Caco-2 (cell line): ENCODE data around the gene BCL7C. TPM values are rescaled to one million over a fixed set of nuclear protein-coding genes. Genes with fewer than 3 reads are reported as not detected.
A peak's percentile ranks its signal among the peaks of the same experiment; 100 is the strongest.

Source experiments
- BruUV-seq: library from RNA; stranded (reverse); fragments of 400-500 nt; replicated peaks from 2 replicates; lab custom pipeline; 2021; lab: Mats Ljungman, UMichigan
- CTCF ChIA-PET: fragments of 300-600 bp; sonication (Branson Sonifier 250); formaldehyde crosslinking; loops from one replicate; lab custom pipeline; 2022; ENCODE audit warnings: antibody characterized with exemption; lab: Charles Lee
- POLR2A ChIA-PET: fragments of 300-600 bp; sonication (Branson Sonifier 250); formaldehyde crosslinking; loops from one replicate; lab custom pipeline; 2022; ENCODE audit warnings: antibody characterized with exemption; lab: Charles Lee
- DNase-seq, 2 experiments: peaks; one replicate each; pipeline versions ENCODE4 v3.0.0 to v3.0.0-alpha.2; 2020 to 2022
- H3K27me3 ChIP-seq: replicated peaks from 2 replicates; pipeline ENCODE4 v1.6.0; 2011; ENCODE audit warnings: low read length; ENCODE audit not compliant: control insufficient read depth, insufficient read depth
- H3K36me3 ChIP-seq: 2 replicates; pipeline ENCODE4 v1.5.1; 2011; ENCODE audit warnings: low read length; ENCODE audit not compliant: control insufficient read depth, insufficient read depth
- H3K4me1 ChIP-seq: fragments of 250-450 bp; sonication (Bioruptor Pico); 2 replicates; pipeline ENCODE4 v1.5.1; 2020; ENCODE audit warnings: mild to moderate bottlenecking
- H3K4me3 ChIP-seq: 2 replicates; pipeline ENCODE4 v1.5.1; 2011; ENCODE audit warnings: low read depth, mild to moderate bottlenecking, control low read depth, low read length
- H3K9me3 ChIP-seq: fragments of 250-450 bp; sonication (Bioruptor Pico); 2 replicates; pipeline ENCODE4 v1.5.1; 2020; ENCODE audit warnings: mild to moderate bottlenecking, moderate library complexity
- H3K27ac Mint-ChIP-seq: one replicate; pipeline ENCODE4 v1.8.0; 2022; ENCODE audit warnings: mixed read lengths; ENCODE audit not compliant: unreplicated experiment
- H3K27me3 Mint-ChIP-seq: one replicate; pipeline ENCODE4 v1.8.0; 2022; ENCODE audit warnings: mixed read lengths; ENCODE audit not compliant: insufficient read depth, unreplicated experiment
- H3K36me3 Mint-ChIP-seq: one replicate; pipeline ENCODE4 v1.8.0; 2022; ENCODE audit warnings: mild to moderate bottlenecking, mixed read lengths; ENCODE audit not compliant: insufficient read depth, unreplicated experiment
- H3K4me1 Mint-ChIP-seq: one replicate; pipeline ENCODE4 v1.8.0; 2022; ENCODE audit warnings: low read depth, mixed read lengths; ENCODE audit not compliant: unreplicated experiment
- H3K4me3 Mint-ChIP-seq: one replicate; pipeline ENCODE4 v1.8.0; 2022; ENCODE audit warnings: mild to moderate bottlenecking, moderate library complexity, mixed read lengths; ENCODE audit not compliant: unreplicated experiment
- H3K9me3 Mint-ChIP-seq: one replicate; pipeline ENCODE4 v1.8.0; 2022; ENCODE audit warnings: mixed read lengths; ENCODE audit not compliant: unreplicated experiment
- intact Hi-C: fragments of 100-400 bp; cut with micrococcal nuclease; formaldehyde crosslinking; loops from one replicate; pipeline ENCODE4 v1.10.0; 2022; ENCODE audit not compliant: unreplicated experiment
- total RNA-seq: library from RNA; stranded (reverse); gene quantifications from 2 replicates; pipeline ENCODE4 v1.2.3, GENCODE V29; 2022
- TF ChIP-seq, protein P1 (sequence below), 2 experiments: fragments of 200-600 bp in 1 of 2; IDR thresholded peaks; 1 replicate in 1 of 2; 2 replicates in 1 of 2; pipeline versions ENCODE4 v1.5.1 to v1.8.0; 2011 to 2022; ENCODE audit warnings: antibody characterized with exemption in 1 of 2, control low read depth in 1 of 2, inconsistent platforms in 1 of 2, low read depth in 1 of 2, low read length in 1 of 2, mild to moderate bottlenecking in 1 of 2, moderate library complexity in 1 of 2; ENCODE audit not compliant: insufficient read depth in 1 of 2, severe bottlenecking in 1 of 2, unreplicated experiment in 1 of 2

Gene BCL7C
- total RNA-seq, 1 experiment from 2014 or later, result 17.7 TPM

DNA sequence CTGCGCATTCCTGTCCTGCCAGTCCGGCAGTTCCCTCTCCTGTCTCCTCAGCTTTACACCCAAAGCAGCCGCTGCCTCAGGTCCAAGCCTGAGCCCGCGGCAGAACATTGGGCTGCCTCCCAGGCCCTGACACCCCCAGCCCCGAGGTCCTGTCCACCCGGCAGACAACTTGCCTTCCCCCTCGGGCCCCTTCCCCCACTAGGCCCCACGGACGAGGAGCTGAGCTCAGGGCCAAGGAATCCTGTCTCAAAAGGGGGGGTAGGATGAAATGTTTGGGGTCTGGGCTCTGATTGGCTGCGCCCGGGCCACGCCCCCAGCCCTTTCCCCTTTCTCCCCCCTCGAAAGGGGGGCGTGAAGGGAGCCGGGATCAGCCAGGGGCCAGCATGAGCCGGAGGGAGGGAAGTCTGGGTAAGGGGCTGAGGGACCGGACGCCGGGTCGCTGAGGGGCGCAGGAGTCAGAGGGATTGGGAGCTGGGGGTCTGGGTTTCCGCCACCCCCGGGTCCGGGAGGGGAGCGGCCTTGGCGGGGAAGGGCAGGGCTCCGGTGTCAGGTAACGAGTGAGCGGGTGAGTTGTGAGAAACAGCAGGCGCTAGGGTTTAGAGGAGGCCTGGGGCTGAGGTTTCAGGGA lies 2.5 kb upstream of the BCL7C start, which contains the start of gene CTF1:
Gene CTF1, plus strand, starts transcription at position 354 of the 628 bp plus-strand sequence. Its CDS starts 30 bp downstream, at position 384.
- Mint-ChIP-seq H3K9me3 (no peaks in the 10 kb centered on the region), H3K27ac (peak within 1 kb of the TSS; percentile 83), H3K4me3 (peak within 1 kb of the TSS; percentile 90), H3K4me1 (peaks cover 23% of the 10 kb centered on the region), H3K36me3 (peaks cover 16% of the 10 kb centered on the region), H3K27me3 (no peaks in the 10 kb centered on the region)
- Histone ChIP-seq H3K4me1 (peaks cover 30% of the 10 kb centered on the region), H3K9me3 (no peaks in the 10 kb centered on the region), H3K36me3 (no peaks in the 10 kb centered on the region; the same call in 1 of the 2 replicates), H3K4me3 (peak within 1 kb of the TSS; percentile 41), H3K27me3 (no peaks in the 10 kb centered on the region)
- ChIA-PET CTCF (interaction anchor here (1.0 to 1.4 kb wide), 3 partner anchors 46 to 82 kb away, joined by 3 to 7 read pairs (median 6); no protein-coding TSS in a partner anchor), POLR2A (interaction anchor here (0.6 to 1.6 kb wide), 2 partner anchors 21 to 108 kb away, joined by 5 to 8 read pairs; no protein-coding TSS in a partner anchor)
- TF ChIP-seq, protein P1, sequence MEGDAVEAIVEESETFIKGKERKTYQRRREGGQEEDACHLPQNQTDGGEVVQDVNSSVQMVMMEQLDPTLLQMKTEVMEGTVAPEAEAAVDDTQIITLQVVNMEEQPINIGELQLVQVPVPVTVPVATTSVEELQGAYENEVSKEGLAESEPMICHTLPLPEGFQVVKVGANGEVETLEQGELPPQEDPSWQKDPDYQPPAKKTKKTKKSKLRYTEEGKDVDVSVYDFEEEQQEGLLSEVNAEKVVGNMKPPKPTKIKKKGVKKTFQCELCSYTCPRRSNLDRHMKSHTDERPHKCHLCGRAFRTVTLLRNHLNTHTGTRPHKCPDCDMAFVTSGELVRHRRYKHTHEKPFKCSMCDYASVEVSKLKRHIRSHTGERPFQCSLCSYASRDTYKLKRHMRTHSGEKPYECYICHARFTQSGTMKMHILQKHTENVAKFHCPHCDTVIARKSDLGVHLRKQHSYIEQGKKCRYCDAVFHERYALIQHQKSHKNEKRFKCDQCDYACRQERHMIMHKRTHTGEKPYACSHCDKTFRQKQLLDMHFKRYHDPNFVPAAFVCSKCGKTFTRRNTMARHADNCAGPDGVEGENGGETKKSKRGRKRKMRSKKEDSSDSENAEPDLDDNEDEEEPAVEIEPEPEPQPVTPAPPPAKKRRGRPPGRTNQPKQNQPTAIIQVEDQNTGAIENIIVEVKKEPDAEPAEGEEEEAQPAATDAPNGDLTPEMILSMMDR (IDR thresholded peaks at IDR 0.05; ENCODE audit: insufficient read depth in 1 of 2, low read depth in 1 of 2, low read length in 1 of 2, severe bottlenecking in 1 of 2, unreplicated experiment in 1 of 2), result no peak
- DNase-seq, result peak; percentile 58 to 80
- intact Hi-C loops, result loop anchor here (1.0 kb wide), 2 partner anchors 26 to 52 kb away; no protein-coding TSS in a partner anchor
- no TSS peak for BruUV-seq

DNA sequence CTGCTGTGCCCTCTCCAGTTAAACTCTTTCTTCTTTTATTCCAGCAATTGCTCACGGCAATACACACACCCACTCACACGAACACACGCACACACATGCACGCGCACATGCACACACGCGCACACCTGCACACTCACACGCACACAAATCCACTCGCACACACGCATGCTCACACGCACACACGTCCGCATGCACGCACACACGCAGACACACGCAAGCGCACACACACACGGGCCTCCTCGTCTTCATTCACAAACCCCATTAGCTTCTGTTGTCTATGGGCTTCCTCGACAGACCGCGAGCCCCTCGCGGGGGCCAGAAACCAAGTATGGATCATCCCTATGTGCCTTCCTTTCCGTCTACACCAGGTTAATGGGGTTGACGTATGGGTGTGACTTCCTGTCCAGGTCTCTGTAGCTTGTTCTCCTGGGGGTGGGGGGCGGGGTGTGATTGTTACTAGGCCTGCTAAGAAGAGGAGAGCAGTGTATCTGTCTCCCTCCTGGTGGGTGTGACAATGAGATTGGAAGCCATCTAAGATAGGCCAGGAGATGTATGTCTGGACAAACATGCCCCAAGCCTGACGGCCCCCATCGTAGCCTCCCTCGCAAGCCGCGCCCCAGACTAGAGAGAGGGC lies 1.9 kb upstream of the BCL7C start:
- peak overlapping the region; percentile 83 for H3K27ac Mint-ChIP-seq
- H3K27me3 Mint-ChIP-seq, result no peaks in the 10 kb centered on the region
- no peaks in the 10 kb centered on the region for H3K9me3 ChIP-seq
- TF ChIP-seq, protein P1 (IDR thresholded peaks at IDR 0.05; ENCODE audit: insufficient read depth in 1 of 2, low read depth in 1 of 2, low read length in 1 of 2, severe bottlenecking in 1 of 2, unreplicated experiment in 1 of 2), result no peak
- H3K4me3 ChIP-seq, result peak overlapping the region; percentile 41
- H3K9me3 Mint-ChIP-seq, result no peaks in the 10 kb centered on the region
- H3K4me1 Mint-ChIP-seq, result peaks cover 23% of the 10 kb centered on the region
- H3K27me3 ChIP-seq, result no peaks in the 10 kb centered on the region
- DNase-seq, result peak in 1 of 2 experiments; percentile 88
- ChIA-PET POLR2A (interaction anchor here (0.6 to 1.6 kb wide), 2 partner anchors 21 to 107 kb away, joined by 5 to 8 read pairs; no protein-coding TSS in a partner anchor), CTCF (interaction anchor here (0.6 to 1.4 kb wide), 4 partner anchors 46 to 138 kb away, joined by 3 to 10 read pairs (median 6); no protein-coding TSS in a partner anchor)
- BruUV-seq, result no TSS peak
- H3K4me1 ChIP-seq, result peaks cover 30% of the 10 kb centered on the region
- intact Hi-C loops, result loop anchor here (1.0 kb wide), 2 partner anchors 27 to 51 kb away; no protein-coding TSS in a partner anchor
- H3K36me3 Mint-ChIP-seq, result peaks cover 16% of the 10 kb centered on the region
- no peaks in the 10 kb centered on the region; the same call in 1 of the 2 replicates for H3K36me3 ChIP-seq
- peak overlapping the region; percentile 90 for H3K4me3 Mint-ChIP-seq
